ENCODE measurements around the gene MDFIC. TPM values are rescaled to one million over a fixed set of nuclear protein-coding genes. Genes with fewer than 3 reads are reported as not detected.

Gene MDFIC
- polyA plus RNA-seq, 1 of the 3 experiments (the other 2 are of a cell fraction) = 2.8 TPM

DNA sequence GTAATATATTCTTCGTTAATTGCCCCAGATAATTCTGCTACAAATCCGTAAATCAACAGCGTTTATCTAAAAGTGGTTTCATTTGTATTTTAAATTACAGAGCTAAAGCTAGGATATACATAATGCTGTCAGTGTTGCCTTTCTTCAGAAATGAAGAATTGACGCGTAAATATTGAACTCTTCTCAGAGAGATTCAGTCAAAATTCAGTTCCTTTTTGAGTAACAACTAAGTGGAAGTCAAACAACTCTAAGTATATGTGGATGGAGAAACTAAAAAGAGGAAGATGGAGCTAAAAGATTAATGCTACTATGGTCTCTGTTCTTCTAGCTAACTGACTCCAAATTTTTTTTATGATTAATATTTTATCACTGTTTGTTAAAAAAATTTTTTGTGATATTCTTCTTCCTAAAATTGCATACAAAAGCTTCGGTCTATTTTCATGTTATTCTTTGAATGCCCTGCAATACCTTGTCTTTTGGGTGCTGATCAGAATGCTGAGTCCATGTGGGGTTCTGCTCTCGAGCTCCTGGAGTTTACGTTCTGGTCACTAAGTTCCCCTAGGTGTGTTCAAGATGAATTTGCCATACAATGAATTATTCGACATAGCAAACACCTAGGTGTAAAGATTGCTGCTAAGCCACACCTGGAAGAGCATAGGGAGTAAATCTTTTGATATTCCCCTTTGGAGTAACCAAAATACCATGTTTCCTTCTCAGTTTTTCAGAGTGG is 20.7 kb downstream of the MDFIC start (continued):
- TF ChIP-seq CHD2 (IDR thresholded peaks at IDR 0.05; ENCODE audit: low read length, partially characterized antibody) (no peak), YY1 (IDR thresholded peaks at IDR 0.05; ENCODE audit: low read depth) (no peak), MXI1 (IDR thresholded peaks at IDR 0.05; ENCODE audit: low read depth, low read length) (no peak), JUND (IDR thresholded peaks at IDR 0.05) (no peak), SMC3 (IDR thresholded peaks at IDR 0.05; ENCODE audit: low read depth, low read length) (no peak)

GRCh38 chr7:114943530-114943929 is 21.6 kb downstream of the MDFIC start:
- Histone ChIP-seq H3K4me3 (ENCODE audit: low read depth in 2 of 2, low read length in 1 of 2) (no peak overlapping the region), H3K79me2 (ENCODE audit: insufficient read depth) (no peaks in the 10 kb centered on the region), H3K27me3 (ENCODE audit: insufficient read depth) (0 out of 2 replicates have a peak, but pooled peaks cover 6% of the 10 kb centered on the region), H3K4me1 (ENCODE audit: control insufficient read depth in 1 of 2, insufficient read depth in 2 of 2, low read depth in 1 of 2, low read length in 1 of 2) (no peaks in the 10 kb centered on the region), H3K4me2 (no peak overlapping the region), H4K20me1 (ENCODE audit: insufficient read depth) (no peaks in the 10 kb centered on the region), H3K36me3 (replicated peaks in 1 of 2; ENCODE audit: control insufficient read depth in 1 of 2, insufficient read depth in 2 of 2, low read length in 1 of 2) (no peaks in the 10 kb centered on the region), H3K9me2 (no peaks in the 10 kb centered on the region), H3K9ac (no peak overlapping the region), H3K27ac (ENCODE audit: low read depth in 2 of 2, low read length in 1 of 2) (peak overlapping the region in 1 of 2 experiments; percentile 70; a peak in 2 of 4 replicates), H2AFZ (ENCODE audit: low read depth) (no peak overlapping the region), H3F3A (replicated peaks; ENCODE audit: insufficient read depth) (no peaks in the 10 kb centered on the region), H3K9me3 (no peaks in the 10 kb centered on the region)
- WGBS (ENCODE audit: low lambda C conversion rate) = 6% methylated on average over 1 of the region's 1 CpG
- no peak for DNase-seq
- POLR2A ChIA-PET = no interaction called here
- TF ChIP-seq SIN3A (IDR thresholded peaks at IDR 0.05; ENCODE audit: borderline replicate concordance, low read depth, low read length) (no peak), EP300 (IDR thresholded peaks at IDR 0.05; ENCODE audit: borderline replicate concordance in 1 of 2, low read depth in 1 of 2, low read length in 1 of 2) (no peak), PBX3 (IDR thresholded peaks at IDR 0.05) (no peak), NFIC (IDR thresholded peaks at IDR 0.05; ENCODE audit: borderline replicate concordance) (no peak), GABPA (IDR thresholded peaks at IDR 0.05; ENCODE audit: low read depth) (no peak), ZBTB33 (IDR thresholded peaks at IDR 0.05; ENCODE audit: borderline replicate concordance, low read depth) (no peak), TEAD4 (IDR thresholded peaks at IDR 0.05; ENCODE audit: borderline replicate concordance, insufficient read depth) (no peak)
- TF ChIP-seq, protein P1, sequence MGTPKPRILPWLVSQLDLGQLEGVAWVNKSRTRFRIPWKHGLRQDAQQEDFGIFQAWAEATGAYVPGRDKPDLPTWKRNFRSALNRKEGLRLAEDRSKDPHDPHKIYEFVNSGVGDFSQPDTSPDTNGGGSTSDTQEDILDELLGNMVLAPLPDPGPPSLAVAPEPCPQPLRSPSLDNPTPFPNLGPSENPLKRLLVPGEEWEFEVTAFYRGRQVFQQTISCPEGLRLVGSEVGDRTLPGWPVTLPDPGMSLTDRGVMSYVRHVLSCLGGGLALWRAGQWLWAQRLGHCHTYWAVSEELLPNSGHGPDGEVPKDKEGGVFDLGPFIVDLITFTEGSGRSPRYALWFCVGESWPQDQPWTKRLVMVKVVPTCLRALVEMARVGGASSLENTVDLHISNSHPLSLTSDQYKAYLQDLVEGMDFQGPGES (IDR thresholded peaks at IDR 0.05; ENCODE audit: low read depth, low read length) = no peak
- TF ChIP-seq, protein P2, sequence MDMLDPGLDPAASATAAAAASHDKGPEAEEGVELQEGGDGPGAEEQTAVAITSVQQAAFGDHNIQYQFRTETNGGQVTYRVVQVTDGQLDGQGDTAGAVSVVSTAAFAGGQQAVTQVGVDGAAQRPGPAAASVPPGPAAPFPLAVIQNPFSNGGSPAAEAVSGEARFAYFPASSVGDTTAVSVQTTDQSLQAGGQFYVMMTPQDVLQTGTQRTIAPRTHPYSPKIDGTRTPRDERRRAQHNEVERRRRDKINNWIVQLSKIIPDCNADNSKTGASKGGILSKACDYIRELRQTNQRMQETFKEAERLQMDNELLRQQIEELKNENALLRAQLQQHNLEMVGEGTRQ (IDR thresholded peaks at IDR 0.05; ENCODE audit: borderline replicate concordance, low read depth, low read length) = no peak
- CTCF ChIA-PET = no interaction called here
